T-helper 2 cell treated with Interferon-gamma antibody and Interleukin-4, amounts not matched to agents 5 μg/mL and 100 μg/mL, for 36 hours (primary cell): ENCODE data around the gene CUX1.
"Not testable (repeated sequence)": the region's sequence is repeated elsewhere in the genome, so short reads cannot be mapped to it uniquely, and the experiment has no call there.

Experiments used
- DNase-seq: peaks from one replicate; pipeline ENCODE4 v3.0.0; 2021; ENCODE audit warnings: low spot score
- H3K27ac Mint-ChIP-seq: one replicate; pipeline ENCODE4 v1.8.0; 2021; ENCODE audit warnings: mild to moderate bottlenecking, mixed read lengths
- H3K27me3 Mint-ChIP-seq: one replicate; pipeline ENCODE4 v1.8.0; 2021; ENCODE audit warnings: low read depth, mixed read lengths
- H3K36me3 Mint-ChIP-seq: one replicate; pipeline ENCODE4 v1.8.0; 2021; ENCODE audit warnings: low read depth, mixed read lengths
- H3K4me1 Mint-ChIP-seq: one replicate; pipeline ENCODE4 v1.8.0; 2021; ENCODE audit warnings: low read depth, mixed read lengths
- H3K4me3 Mint-ChIP-seq: one replicate; pipeline ENCODE4 v1.8.0; 2022; ENCODE audit warnings: mild to moderate bottlenecking, moderate library complexity, mixed read lengths
- H3K9me3 Mint-ChIP-seq: one replicate; pipeline ENCODE4 v1.8.0; 2021; ENCODE audit warnings: mixed read lengths

The CUX1 gene

GRCh38 chr7:102295346-102296178, 478.1 kb downstream of the CUX1 start:
- Mint-ChIP-seq H3K27ac (no peak overlapping the region), H3K4me3 (no peak overlapping the region), H3K27me3 (no peaks in the 10 kb centered on the region), H3K36me3 (no peaks in the 10 kb centered on the region), H3K9me3 (no peaks in the 10 kb centered on the region), H3K4me1 (peaks cover 6% of the 10 kb centered on the region)
- no peak for DNase-seq

- peaks cover 6% of the 10 kb centered on the region for H3K4me1 Mint-ChIP-seq
- H3K4me3 Mint-ChIP-seq, result no peak overlapping the region
- no peak overlapping the region for H3K27ac Mint-ChIP-seq
- no peaks in the 10 kb centered on the region for H3K27me3 Mint-ChIP-seq
- DNase-seq, result no peak
- H3K36me3 Mint-ChIP-seq, result no peaks in the 10 kb centered on the region
- H3K9me3 Mint-ChIP-seq, result no peaks in the 10 kb centered on the region
These were observed 478.7 kb downstream of the CUX1 start for GRCh38 chr7:102296179-102296438.

GRCh38 chr7:102296514-102296913, 479.1 kb downstream of the CUX1 start:
- no peak overlapping the region for H3K27ac Mint-ChIP-seq
- no peak for DNase-seq
- peaks cover 4% of the 10 kb centered on the region for H3K4me1 Mint-ChIP-seq
- no peaks in the 10 kb centered on the region for H3K9me3 Mint-ChIP-seq
- no peaks in the 10 kb centered on the region for H3K27me3 Mint-ChIP-seq
- H3K4me3 Mint-ChIP-seq, result no peak overlapping the region
- no peaks in the 10 kb centered on the region for H3K36me3 Mint-ChIP-seq

- no peak overlapping the region for H3K27ac Mint-ChIP-seq
- H3K27me3 Mint-ChIP-seq, result no peaks in the 10 kb centered on the region
- H3K4me1 Mint-ChIP-seq, result no peaks in the 10 kb centered on the region
- DNase-seq, result no peak
- H3K4me3 Mint-ChIP-seq, result no peak overlapping the region
- H3K36me3 Mint-ChIP-seq, result no peaks in the 10 kb centered on the region
- H3K9me3 Mint-ChIP-seq, result no peaks in the 10 kb centered on the region
These were observed 480.2 kb downstream of the CUX1 start for GRCh38 chr7:102297487-102298218.

- H3K36me3 Mint-ChIP-seq, result no peaks in the 10 kb centered on the region
- no peak overlapping the region for H3K27ac Mint-ChIP-seq
- H3K27me3 Mint-ChIP-seq, result no peaks in the 10 kb centered on the region
- no peak overlapping the region for H3K4me3 Mint-ChIP-seq
- no peaks in the 10 kb centered on the region for H3K9me3 Mint-ChIP-seq
- no peaks in the 10 kb centered on the region for H3K4me1 Mint-ChIP-seq
- no peak for DNase-seq
These were observed 483.3 kb downstream of the CUX1 start for GRCh38 chr7:102300643-102301221.

- not testable (repeated sequence) for H3K27me3 Mint-ChIP-seq, H3K36me3 Mint-ChIP-seq, H3K4me1 Mint-ChIP-seq, DNase-seq, H3K27ac Mint-ChIP-seq, H3K9me3 Mint-ChIP-seq, H3K4me3 Mint-ChIP-seq
These were observed 483.9 kb downstream of the CUX1 start for GRCh38 chr7:102301367-102301766.

- H3K27ac Mint-ChIP-seq, result no peak overlapping the region
These were observed 484.6 kb downstream of the CUX1 start for GRCh38 chr7:102302025-102302424.

GRCh38 chr7:102303669-102304422, 486.4 kb downstream of the CUX1 start:
- Mint-ChIP-seq H3K9me3 (no peaks in the 10 kb centered on the region), H3K4me3 (no peak overlapping the region), H3K4me1 (peaks cover 7% of the 10 kb centered on the region), H3K27me3 (no peaks in the 10 kb centered on the region), H3K36me3 (no peaks in the 10 kb centered on the region), H3K27ac (no peak overlapping the region)
- no peak for DNase-seq

More at GRCh38 chr7:102302025-102302424, 484.6 kb downstream of the CUX1 start:
- Mint-ChIP-seq H3K4me3 (no peak overlapping the region), H3K9me3 (no peaks in the 10 kb centered on the region), H3K36me3 (no peaks in the 10 kb centered on the region), H3K27me3 (no peaks in the 10 kb centered on the region), H3K4me1 (peaks cover 4% of the 10 kb centered on the region)
- no peak for DNase-seq

- Mint-ChIP-seq H3K9me3 (no peaks in the 10 kb centered on the region), H3K27ac (no peak overlapping the region), H3K27me3 (no peaks in the 10 kb centered on the region), H3K36me3 (no peaks in the 10 kb centered on the region), H3K4me3 (no peak overlapping the region), H3K4me1 (peaks cover 7% of the 10 kb centered on the region)
- DNase-seq, result no peak
These were observed 487.2 kb downstream of the CUX1 start for GRCh38 chr7:102304668-102305067.

- DNase-seq, result no peak
- no peaks in the 10 kb centered on the region for H3K27me3 Mint-ChIP-seq
- H3K4me1 Mint-ChIP-seq, result peaks cover 7% of the 10 kb centered on the region
- no peaks in the 10 kb centered on the region for H3K9me3 Mint-ChIP-seq
- no peak overlapping the region for H3K4me3 Mint-ChIP-seq
- H3K36me3 Mint-ChIP-seq, result no peaks in the 10 kb centered on the region
- H3K27ac Mint-ChIP-seq, result peak overlapping the region; percentile 60
These were observed 488.2 kb downstream of the CUX1 start for GRCh38 chr7:102305414-102306268.

- H3K9me3 Mint-ChIP-seq, result no peaks in the 10 kb centered on the region
These were observed 489.7 kb downstream of the CUX1 start for GRCh38 chr7:102306916-102307677.

GRCh38 chr7:102310414-102310815, 493.0 kb downstream of the CUX1 start:
- no peak for DNase-seq
- H3K4me1 Mint-ChIP-seq, result peaks cover 7% of the 10 kb centered on the region
- no peaks in the 10 kb centered on the region for H3K9me3 Mint-ChIP-seq
- H3K4me3 Mint-ChIP-seq, result no peak overlapping the region
- H3K36me3 Mint-ChIP-seq, result no peaks in the 10 kb centered on the region
- H3K27me3 Mint-ChIP-seq, result no peaks in the 10 kb centered on the region
- H3K27ac Mint-ChIP-seq, result no peak overlapping the region

More at GRCh38 chr7:102306916-102307677, 489.7 kb downstream of the CUX1 start:
- peak overlapping the region; percentile 69 for H3K27ac Mint-ChIP-seq
- no peak overlapping the region for H3K4me3 Mint-ChIP-seq
- peaks cover 7% of the 10 kb centered on the region for H3K4me1 Mint-ChIP-seq
- H3K36me3 Mint-ChIP-seq, result no peaks in the 10 kb centered on the region
- DNase-seq, result peak; percentile 48
- no peaks in the 10 kb centered on the region for H3K27me3 Mint-ChIP-seq

- Mint-ChIP-seq H3K4me3 (no peak overlapping the region), H3K27ac (no peak overlapping the region), H3K4me1 (peaks cover under 1% of the 10 kb centered on the region), H3K9me3 (no peaks in the 10 kb centered on the region), H3K27me3 (no peaks in the 10 kb centered on the region), H3K36me3 (no peaks in the 10 kb centered on the region)
- DNase-seq, result no peak
These were observed 494.9 kb downstream of the CUX1 start for GRCh38 chr7:102312317-102312716.
